Measurements from ENCODE around the gene TRIP11.

DNA sequence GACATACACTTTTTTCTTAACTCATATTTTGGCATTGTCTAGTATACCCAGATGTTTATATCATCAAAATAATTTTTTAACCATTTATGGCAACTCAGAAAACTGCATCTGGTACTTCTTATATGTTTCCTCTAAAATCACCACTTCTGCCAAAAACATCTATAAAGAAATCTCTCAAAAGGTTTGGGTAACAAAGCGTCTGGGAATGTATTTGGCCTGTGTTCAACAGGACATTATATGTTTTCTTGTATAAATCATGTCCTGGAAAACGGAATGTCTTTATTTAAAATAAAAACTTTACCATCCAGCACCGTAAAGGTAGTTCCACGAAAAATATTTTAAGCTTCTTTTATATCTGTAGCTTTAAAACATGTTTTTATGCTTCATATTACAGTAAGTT, 56.3 kb downstream of the TRIP11 start:
- TF ChIP-seq CTCF (IDR thresholded peaks at IDR 0.05; ENCODE audit: poor library complexity, severe bottlenecking): no peak
- TF ChIP-seq POLR2AphosphoS5 (IDR thresholded peaks at IDR 0.05): no peak
- no peak for TF ChIP-seq EZH2 (IDR thresholded peaks at IDR 0.05; ENCODE audit: borderline replicate concordance, insufficient read depth, low read length, poor library complexity, severe bottlenecking)
- TF ChIP-seq MXI1 (conservative IDR thresholded peaks at IDR 0.05; ENCODE audit: poor library complexity, severe bottlenecking): no peak
- TF ChIP-seq, protein P1, sequence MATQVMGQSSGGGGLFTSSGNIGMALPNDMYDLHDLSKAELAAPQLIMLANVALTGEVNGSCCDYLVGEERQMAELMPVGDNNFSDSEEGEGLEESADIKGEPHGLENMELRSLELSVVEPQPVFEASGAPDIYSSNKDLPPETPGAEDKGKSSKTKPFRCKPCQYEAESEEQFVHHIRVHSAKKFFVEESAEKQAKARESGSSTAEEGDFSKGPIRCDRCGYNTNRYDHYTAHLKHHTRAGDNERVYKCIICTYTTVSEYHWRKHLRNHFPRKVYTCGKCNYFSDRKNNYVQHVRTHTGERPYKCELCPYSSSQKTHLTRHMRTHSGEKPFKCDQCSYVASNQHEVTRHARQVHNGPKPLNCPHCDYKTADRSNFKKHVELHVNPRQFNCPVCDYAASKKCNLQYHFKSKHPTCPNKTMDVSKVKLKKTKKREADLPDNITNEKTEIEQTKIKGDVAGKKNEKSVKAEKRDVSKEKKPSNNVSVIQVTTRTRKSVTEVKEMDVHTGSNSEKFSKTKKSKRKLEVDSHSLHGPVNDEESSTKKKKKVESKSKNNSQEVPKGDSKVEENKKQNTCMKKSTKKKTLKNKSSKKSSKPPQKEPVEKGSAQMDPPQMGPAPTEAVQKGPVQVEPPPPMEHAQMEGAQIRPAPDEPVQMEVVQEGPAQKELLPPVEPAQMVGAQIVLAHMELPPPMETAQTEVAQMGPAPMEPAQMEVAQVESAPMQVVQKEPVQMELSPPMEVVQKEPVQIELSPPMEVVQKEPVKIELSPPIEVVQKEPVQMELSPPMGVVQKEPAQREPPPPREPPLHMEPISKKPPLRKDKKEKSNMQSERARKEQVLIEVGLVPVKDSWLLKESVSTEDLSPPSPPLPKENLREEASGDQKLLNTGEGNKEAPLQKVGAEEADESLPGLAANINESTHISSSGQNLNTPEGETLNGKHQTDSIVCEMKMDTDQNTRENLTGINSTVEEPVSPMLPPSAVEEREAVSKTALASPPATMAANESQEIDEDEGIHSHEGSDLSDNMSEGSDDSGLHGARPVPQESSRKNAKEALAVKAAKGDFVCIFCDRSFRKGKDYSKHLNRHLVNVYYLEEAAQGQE (IDR thresholded peaks at IDR 0.05; ENCODE audit: borderline replicate concordance): no peak
- TF ChIP-seq TAF1 (IDR thresholded peaks at IDR 0.05; ENCODE audit: low read depth): no peak

Data from neural cell (in vitro differentiated cells).